Stimulated activated CD4-positive, alpha-beta T cell treated with anti-CD3 and anti-CD28 coated beads, Interleukin-4, amount 100 ng/mL, for 1 hour (primary cell): Measurements from ENCODE around the gene EPDR1.

Experiments used
- DNase-seq: peaks from one replicate; pipeline ENCODE4 v3.0.0-alpha.2; 2020

Gene EPDR1

GRCh38 chr7:37920305-37920848 is at the start of gene EPDR1:
EPDR1 (plus strand) TSS chr7:37920640; CDS start chr7:37920940, 300 bp downstream.
- peak; percentile 23 for DNase-seq

- DNase-seq, result no peak
Observed at GRCh38 chr7:37882086-37882485, 38.4 kb upstream of the EPDR1 start.

DNA sequence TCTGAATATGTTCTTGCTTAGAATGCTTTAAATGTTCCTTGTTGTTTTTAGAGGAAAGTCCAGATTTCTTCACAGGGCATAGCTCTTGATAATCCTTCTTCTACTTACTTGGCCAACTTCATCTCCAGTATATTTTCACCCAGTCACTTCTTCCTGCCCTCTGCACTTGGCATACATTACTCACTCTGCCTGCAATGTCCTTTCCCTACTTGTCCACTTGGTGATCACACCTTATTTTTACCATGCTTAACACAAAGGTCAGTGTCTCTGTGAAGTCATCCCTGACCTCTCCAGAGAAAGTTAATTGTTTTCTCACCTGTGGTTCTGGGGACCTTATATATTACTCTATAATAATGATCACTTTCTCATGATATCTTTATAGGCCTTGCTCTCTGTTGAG is 27.1 kb upstream of the EPDR1 start:
- no peak for DNase-seq

DNA sequence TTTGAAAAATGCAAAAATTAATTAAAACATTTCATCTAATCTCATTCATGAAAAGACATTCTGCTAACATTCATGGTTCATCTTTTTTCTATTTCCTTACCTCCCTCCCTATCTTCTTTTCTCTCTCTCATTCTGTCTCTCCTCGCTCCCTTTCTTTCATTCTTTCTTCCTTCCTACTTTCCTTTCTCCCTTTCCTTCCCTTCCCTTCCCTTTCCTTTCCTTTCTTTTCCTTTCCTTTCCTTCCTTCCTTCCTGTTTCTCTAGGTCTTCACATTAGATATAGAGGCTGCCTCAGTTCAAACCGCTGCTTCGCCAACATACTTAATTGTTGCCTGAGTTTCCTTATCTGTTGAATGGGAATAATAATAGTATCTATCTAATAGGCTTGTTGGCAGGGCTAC is 25.8 kb upstream of the EPDR1 start:
- DNase-seq, result no peak

DNA sequence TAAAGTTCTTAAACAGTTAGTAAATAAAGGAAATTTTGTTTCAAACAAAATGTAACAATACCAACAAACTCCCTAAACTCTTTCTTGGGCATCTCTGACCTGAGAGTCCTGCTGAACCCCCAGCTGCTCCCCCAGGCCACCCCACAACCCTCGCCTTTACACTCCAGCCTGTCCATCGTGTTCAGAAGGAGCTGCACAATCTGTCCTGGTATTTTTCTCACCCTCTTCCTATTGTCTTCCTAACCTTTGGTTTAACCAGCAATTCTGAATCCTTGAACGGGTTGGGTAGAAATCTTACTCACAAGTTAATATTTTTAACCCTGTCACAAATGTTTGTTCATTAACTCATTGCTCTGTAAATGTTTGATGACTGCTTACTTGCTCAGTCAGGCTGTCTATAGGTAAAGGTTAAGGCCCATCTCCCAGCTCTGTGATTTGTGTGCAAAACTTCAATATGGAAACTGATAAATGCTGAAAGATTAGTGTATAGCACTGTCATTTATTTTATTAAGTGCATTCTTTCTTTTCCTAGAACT is 20.7 kb upstream of the EPDR1 start:
- no peak for DNase-seq

DNA sequence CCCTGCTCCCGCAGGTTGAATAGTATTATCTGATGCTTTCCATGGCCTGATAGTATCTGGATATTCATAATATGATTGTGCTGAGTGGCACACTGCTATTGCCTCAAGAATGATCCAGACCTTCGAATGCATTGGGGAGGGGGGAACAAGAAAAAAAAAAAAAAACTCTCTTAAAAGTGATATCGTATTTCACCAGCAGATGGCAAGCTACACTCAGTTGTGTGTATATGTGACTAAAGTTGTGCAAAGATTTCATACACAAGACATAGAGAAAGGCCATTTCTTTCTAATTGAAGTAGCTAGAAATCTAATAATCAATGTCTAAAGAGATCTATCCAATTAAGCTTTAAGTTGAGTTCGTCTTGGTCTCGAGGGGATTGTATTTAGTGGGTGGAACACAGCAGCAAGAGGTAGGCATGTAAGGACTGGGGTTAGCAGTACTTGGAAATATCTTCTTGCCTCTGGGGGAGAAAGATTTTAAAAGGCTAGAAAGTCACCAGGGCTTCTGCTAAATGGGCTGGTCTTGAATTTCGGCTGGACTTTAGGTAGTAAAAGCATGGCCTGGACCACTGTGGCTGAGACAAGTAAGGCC is 19.1 kb upstream of the EPDR1 start:
- no peak for DNase-seq

GRCh38 chr7:37901890-37902524 is 18.4 kb upstream of the EPDR1 start:
- DNase-seq, result no peak

DNA sequence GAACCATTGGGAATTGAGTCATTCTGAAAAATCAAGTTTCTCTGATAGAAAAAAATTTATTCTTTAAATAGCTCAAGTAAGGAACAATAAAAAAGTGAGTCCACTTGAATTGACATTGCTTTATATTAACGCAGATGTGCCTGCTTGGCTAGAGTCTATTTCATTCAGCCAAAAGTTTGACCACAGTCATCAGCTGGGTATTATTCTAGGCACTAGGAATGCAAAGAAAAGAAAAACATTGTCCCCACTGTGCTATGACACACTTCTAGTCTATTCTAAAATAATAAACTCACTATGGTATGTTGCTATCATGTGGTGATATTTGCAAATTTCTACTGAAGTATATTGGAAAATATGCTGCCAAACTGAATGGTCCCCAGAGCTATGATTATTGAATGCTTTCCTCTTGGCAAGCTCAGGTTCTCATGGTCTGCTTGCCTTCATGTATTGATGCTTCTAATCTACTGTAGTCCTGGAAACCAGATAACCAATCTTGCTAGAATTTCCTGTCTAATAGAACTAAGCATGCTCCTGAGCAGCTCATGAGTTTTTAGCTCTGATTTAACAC is 12.1 kb upstream of the EPDR1 start:
- no peak for DNase-seq

DNA sequence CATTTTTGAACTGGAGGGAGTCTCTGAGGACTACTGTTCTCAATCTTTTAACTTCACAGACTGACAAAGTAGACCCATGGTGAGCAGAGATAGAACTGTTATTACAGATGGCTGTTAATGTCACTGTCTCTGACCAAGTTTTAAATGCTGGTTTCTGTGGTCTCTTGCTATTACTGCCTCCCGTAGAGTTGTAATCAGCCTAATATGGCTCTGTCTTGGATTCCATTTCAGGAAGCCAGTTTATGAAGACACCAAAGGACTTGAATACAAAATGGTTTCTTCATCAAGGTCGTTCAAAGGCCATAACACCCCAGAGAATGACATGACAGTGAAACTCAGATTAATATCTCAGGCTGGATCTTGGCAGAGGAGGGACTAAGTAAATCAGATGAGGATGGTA is 7.7 kb upstream of the EPDR1 start:
- DNase-seq, result no peak

- no peak for DNase-seq
Observed at GRCh38 chr7:37915438-37915837, 5.0 kb upstream of the EPDR1 start.

DNA sequence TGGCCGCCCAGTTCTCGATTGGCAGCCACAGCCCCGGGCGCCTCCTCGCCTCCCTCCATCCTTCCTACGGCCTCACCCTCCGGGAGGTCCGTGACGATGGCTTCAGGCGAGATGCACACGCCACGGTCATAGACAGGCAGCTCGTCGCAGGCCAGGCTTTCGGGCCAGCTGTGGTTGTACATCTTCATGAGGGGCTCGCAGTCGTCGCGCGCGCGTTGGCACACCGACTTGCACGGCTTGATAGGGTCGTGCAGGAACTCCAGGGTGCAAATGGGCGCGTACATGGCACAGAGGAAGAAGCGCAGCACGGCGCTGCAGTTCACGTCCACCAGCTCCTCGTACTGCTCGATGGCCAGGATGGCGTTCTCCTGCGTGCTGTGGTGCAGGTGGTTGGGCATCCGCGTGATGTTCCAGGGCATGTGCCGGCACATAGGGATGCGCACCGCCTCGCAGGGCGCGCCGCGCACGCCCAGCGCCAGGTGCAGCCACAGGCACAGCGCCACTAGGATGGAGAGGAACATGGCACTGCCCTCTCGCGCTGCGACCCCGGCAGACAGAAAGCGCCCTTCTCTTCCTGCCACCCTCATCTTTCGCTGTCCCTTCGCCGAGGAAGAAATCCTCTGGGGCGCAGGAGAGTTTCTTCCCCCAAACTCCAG is 4.3 kb upstream of the EPDR1 start:
- DNase-seq, result no peak

- DNase-seq, result no peak
Observed at GRCh38 chr7:37916673-37917660, 3.5 kb upstream of the EPDR1 start, which contains the start of gene SFRP4. SFRP4 (minus strand) TSS chr7:37916817; CDS start chr7:37916537, 280 bp downstream.

DNA sequence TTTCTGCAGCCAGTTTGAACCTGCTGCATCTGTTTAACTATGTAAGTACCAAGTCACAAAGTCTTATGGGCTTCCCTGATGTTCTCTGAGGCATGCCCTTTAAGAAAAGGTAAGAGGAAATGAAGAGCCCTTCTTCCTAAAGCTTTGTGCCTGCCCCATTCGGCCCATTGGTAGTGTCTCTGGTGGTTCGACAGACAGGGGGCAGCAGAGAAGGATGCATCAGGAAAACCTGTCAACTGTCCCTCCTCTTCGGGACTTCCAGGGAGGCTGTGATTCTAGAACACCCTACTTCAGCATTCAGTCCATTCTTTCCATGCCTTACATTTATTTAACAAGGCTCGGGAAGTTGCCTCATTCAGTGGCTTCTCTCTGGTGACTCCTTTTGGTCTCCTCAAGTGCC is 1.9 kb upstream of the EPDR1 start:
- no peak for DNase-seq

GRCh38 chr7:37920849-37921805 is 687 bp downstream of the EPDR1 start:
- DNase-seq, result peak; percentile 15

DNA sequence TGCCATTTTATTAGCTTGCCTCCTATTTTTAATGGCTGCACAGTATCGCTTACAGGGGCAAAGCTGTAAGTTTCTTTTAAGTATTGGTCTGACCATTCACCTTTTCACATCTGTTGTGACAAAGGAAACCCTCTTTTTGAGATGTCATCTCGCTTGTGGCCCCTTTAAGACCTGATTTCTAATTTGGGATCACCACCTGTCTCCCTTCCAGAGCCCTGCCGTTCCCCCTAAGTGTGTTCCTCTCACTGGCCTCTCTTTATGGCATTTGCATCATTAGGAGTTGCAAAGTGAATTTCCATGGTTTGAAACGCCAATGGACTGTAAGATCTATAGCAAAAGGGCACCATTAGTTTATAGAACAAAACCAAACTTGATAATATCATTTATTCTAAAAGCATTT is 1.4 kb downstream of the EPDR1 start:
- DNase-seq, result no peak

DNA sequence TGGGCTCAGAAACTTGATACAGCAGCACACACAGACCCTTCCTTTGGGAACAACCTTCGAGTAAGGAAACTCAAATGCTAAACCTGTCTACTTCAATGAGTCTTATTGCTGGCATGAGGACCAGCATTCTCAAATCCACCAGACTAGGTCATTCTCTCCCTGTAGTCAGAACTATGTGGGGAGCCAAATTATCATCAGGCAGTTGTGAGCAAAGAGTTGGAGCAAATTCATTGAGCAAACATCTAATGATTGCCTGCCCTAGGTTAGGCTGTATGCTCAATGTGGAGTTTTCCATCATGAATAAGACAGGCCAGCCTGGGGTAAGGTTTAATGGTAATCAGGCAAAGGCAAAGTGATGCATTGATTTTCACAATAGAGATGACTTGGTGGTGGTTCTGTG is 3.6 kb downstream of the EPDR1 start:
- no peak for DNase-seq

DNA sequence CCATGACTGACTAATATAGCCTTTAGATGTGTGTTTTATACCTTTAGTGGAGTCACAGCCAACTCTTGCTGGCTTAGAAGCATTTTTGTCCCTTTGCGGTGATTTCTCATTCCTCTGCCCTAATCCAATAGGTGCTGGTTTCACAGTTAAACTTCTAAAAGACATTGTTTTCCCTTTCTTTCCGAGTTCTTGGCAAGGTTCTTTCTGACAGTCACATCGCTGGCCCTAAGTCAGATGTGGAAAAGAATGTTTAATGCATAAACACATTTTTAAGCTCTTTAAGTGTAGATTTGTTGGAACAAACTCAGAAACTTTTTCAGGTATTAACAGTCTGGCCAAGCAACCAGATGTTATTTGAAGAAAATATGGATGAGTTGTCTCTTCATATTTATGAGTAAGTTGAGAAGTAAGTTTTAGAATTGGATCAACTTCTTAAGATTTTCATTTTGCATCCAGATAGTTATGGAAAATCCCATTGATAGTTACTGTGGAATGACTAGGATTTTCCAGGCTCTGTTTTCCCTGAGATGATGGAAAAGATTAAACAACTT is 4.1 kb downstream of the EPDR1 start:
- DNase-seq, result no peak

GRCh38 chr7:37925620-37926019 is 5.2 kb downstream of the EPDR1 start:
- DNase-seq, result no peak

DNA sequence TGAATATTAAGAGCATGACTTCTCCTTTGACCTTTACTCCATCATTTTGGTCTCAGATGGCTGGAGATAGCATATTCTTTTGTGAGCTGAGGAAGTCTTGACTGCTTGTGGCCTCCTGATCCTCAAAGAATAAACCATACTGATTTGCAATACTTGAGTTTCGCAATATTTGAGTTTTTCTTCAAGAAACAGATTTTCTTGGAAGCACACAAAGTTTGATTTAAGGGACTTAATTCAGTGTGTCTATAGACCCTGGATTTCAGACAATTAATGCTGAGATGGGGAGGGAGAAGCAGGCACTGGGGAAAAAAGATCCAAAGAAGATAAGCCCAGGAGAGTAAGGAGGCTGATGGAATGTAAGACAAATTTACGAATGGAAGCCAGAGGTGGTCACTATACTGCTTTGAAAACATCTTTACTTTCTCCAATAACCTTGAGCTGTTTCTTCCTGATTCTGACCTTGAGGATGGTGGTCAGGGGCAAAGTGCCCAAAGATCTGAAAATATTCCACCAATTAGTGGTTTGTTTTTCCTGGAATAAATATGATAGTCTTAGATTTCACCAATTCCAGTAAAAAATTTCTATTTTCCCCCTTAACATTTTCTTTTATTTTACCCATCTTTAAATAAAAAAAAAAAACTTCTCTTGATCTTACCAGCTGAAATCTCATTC is 7.5 kb downstream of the EPDR1 start:
- DNase-seq, result no peak

- DNase-seq, result no peak
Observed at GRCh38 chr7:37928878-37929277, 8.4 kb downstream of the EPDR1 start.
